GM12878 (cell line): ENCODE results near the gene ZNF546.

Source experiments
- BRCA1 ChIP-seq: IDR thresholded peaks from 2 replicates; pipeline ENCODE4 v1.6.1; 2011; ENCODE audit warnings: low read depth, low read length, improper control_type of control experiment
- GABPA ChIP-seq: IDR thresholded peaks from 2 replicates; pipeline ENCODE4 v1.6.1; 2014; ENCODE audit warnings: antibody characterized with exemption, low read depth, mild to moderate bottlenecking, inconsistent platforms
- RB1 ChIP-seq: fragments of 450-650 bp; formaldehyde crosslinking; IDR thresholded peaks from 2 replicates; pipeline ENCODE4 v1.6.1; 2017; ENCODE audit warnings: mild to moderate bottlenecking, borderline replicate concordance
- TF ChIP-seq, protein P1 (sequence below), 3 experiments: IDR thresholded peaks in 2 of 3; conservative IDR thresholded peaks in 1 of 3; 2 replicates each; pipeline ENCODE4 v1.5.1; 2011; ENCODE audit warnings: low read depth in 3 of 3, low read length in 3 of 3, mild to moderate bottlenecking in 3 of 3, control low read depth in 2 of 3, moderate library complexity in 2 of 3, inconsistent platforms in 1 of 3, mixed read lengths in 1 of 3; ENCODE audit not compliant: control insufficient read depth in 2 of 3, insufficient read depth in 1 of 3; ENCODE audit errors: extremely low read depth in 1 of 3

DNA sequence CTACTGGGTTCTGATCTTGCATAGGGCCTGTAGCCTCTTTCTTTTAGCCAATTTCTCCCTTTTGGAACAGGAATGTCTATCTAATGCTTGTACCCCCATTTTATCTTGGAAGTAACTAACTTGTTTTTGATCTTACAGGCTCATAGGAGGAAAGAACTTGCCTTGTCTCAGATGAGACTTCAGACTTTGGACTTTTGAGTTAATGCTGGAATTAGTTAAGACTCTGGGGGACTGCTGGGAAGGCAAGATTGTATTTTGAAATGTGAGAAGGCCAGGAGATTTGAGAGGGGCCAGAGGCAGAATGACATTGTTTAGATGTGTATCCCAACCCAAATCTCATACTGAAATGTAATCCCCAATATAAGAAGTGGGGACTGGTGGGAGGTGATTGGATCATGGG, 2.5 kb upstream of the ZNF546 start:
- TF ChIP-seq BRCA1 (no peak), GABPA (no peak), RB1 (no peak)
- TF ChIP-seq, protein P1, sequence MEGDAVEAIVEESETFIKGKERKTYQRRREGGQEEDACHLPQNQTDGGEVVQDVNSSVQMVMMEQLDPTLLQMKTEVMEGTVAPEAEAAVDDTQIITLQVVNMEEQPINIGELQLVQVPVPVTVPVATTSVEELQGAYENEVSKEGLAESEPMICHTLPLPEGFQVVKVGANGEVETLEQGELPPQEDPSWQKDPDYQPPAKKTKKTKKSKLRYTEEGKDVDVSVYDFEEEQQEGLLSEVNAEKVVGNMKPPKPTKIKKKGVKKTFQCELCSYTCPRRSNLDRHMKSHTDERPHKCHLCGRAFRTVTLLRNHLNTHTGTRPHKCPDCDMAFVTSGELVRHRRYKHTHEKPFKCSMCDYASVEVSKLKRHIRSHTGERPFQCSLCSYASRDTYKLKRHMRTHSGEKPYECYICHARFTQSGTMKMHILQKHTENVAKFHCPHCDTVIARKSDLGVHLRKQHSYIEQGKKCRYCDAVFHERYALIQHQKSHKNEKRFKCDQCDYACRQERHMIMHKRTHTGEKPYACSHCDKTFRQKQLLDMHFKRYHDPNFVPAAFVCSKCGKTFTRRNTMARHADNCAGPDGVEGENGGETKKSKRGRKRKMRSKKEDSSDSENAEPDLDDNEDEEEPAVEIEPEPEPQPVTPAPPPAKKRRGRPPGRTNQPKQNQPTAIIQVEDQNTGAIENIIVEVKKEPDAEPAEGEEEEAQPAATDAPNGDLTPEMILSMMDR (IDR thresholded peaks at IDR 0.05 in 2 of 3, conservative IDR thresholded peaks at IDR 0.05 in 1 of 3; ENCODE audit: control insufficient read depth in 2 of 3, extremely low read depth in 1 of 3, insufficient read depth in 1 of 3, low read depth in 3 of 3, low read length in 3 of 3) = no peak
